Ishikawa (cell line): Measurements from ENCODE around the gene ANKRD13D.

ENCODE experiments used
- CEBPB ChIP-seq: IDR thresholded peaks from 2 replicates; pipeline ENCODE4 v1.6.1; 2012
- CREB1 ChIP-seq: IDR thresholded peaks from 2 replicates; pipeline ENCODE4 v1.6.1; 2012; ENCODE audit warnings: low read depth
- EGR1 ChIP-seq: IDR thresholded peaks from 2 replicates; pipeline ENCODE4 v1.6.1; 2012
- EP300 ChIP-seq: IDR thresholded peaks from 2 replicates; pipeline ENCODE4 v1.6.1; 2012; ENCODE audit warnings: borderline replicate concordance
- FOXM1 ChIP-seq: IDR thresholded peaks from 2 replicates; pipeline ENCODE4 v1.6.1; 2012; ENCODE audit warnings: low read depth, borderline replicate concordance
- MAX ChIP-seq: IDR thresholded peaks from 2 replicates; pipeline ENCODE4 v1.6.1; 2012
- NFIC ChIP-seq: IDR thresholded peaks from 2 replicates; pipeline ENCODE4 v1.6.1; 2012
- RAD21 ChIP-seq: IDR thresholded peaks from 2 replicates; pipeline ENCODE4 v1.6.1; 2012; ENCODE audit warnings: low read depth
- TAF1 ChIP-seq: IDR thresholded peaks from 2 replicates; pipeline ENCODE4 v1.6.1; 2012; ENCODE audit warnings: low read depth, mild to moderate bottlenecking
- TCF12 ChIP-seq: IDR thresholded peaks from 2 replicates; pipeline ENCODE4 v1.6.1; 2012; ENCODE audit warnings: low read depth
- USF1 ChIP-seq: IDR thresholded peaks from 2 replicates; pipeline ENCODE4 v1.6.1; 2012
- YY1 ChIP-seq: IDR thresholded peaks from 2 replicates; pipeline ENCODE4 v1.6.1; 2012; ENCODE audit warnings: low read depth
- ZBTB7A ChIP-seq: IDR thresholded peaks from 2 replicates; pipeline ENCODE4 v1.6.1; 2012; ENCODE audit warnings: low read depth
- TF ChIP-seq, protein P1 (sequence below): IDR thresholded peaks from 2 replicates; pipeline ENCODE4 v1.6.1; 2012; ENCODE audit warnings: low read depth, mild to moderate bottlenecking

Gene ANKRD13D

GRCh38 chr11:67309661-67310061 is 20.6 kb downstream of the ANKRD13D start:
- TF ChIP-seq CREB1 (no peak), EP300 (no peak), TAF1 (no peak), MAX (no peak), USF1 (no peak), YY1 (no peak), TCF12 (no peak), EGR1 (no peak)
- TF ChIP-seq, protein P1, sequence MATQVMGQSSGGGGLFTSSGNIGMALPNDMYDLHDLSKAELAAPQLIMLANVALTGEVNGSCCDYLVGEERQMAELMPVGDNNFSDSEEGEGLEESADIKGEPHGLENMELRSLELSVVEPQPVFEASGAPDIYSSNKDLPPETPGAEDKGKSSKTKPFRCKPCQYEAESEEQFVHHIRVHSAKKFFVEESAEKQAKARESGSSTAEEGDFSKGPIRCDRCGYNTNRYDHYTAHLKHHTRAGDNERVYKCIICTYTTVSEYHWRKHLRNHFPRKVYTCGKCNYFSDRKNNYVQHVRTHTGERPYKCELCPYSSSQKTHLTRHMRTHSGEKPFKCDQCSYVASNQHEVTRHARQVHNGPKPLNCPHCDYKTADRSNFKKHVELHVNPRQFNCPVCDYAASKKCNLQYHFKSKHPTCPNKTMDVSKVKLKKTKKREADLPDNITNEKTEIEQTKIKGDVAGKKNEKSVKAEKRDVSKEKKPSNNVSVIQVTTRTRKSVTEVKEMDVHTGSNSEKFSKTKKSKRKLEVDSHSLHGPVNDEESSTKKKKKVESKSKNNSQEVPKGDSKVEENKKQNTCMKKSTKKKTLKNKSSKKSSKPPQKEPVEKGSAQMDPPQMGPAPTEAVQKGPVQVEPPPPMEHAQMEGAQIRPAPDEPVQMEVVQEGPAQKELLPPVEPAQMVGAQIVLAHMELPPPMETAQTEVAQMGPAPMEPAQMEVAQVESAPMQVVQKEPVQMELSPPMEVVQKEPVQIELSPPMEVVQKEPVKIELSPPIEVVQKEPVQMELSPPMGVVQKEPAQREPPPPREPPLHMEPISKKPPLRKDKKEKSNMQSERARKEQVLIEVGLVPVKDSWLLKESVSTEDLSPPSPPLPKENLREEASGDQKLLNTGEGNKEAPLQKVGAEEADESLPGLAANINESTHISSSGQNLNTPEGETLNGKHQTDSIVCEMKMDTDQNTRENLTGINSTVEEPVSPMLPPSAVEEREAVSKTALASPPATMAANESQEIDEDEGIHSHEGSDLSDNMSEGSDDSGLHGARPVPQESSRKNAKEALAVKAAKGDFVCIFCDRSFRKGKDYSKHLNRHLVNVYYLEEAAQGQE: no peak

DNA sequence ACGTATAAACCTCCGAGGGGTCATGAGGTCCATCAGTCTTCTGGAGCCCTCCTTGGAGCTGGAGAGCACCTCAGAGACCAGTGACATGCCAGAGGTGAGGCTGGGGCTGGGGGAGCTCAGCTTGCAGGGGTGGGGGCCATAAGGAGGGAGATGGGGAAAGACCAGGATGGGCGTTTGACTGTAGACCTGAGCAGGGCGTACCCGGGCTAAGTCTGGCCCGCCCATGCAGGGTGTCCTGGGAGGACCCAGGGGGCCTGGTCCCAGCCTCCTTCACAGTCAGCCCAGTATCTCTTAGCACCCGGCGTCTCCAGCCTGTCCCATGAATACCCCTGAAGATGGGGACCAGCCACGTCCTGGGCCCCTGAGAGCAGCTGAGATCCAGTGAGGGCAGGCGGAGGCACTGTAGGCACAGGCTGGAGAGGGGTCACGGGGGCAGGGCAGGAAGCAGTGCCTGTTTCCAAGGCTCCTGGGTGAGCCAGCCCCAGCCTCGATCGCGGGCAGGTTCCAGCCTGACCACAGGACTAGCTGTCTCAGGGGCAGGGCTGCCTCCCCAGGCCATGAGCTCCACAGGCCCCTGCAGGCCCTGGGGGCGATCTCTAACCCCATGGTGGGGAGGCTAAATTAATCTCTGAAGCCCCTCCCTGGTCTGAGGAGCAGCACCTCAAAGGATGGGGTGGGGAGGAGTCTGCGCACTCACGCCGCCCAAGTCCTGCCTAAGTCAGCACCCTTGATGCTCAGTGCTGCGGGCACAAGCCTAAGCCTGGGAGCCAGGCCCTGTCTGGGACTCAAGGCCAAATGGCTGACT is 21.3 kb downstream of the ANKRD13D start:
- TF ChIP-seq, protein P1: no peak
- TF ChIP-seq FOXM1 (no peak), MAX (no peak)

- TF ChIP-seq TCF12: no peak
- no peak for TF ChIP-seq CEBPB
- no peak for TF ChIP-seq EGR1
- TF ChIP-seq ZBTB7A: no peak
- TF ChIP-seq RAD21: no peak
- TF ChIP-seq, protein P1: no peak
- TF ChIP-seq NFIC: no peak
- no peak for TF ChIP-seq FOXM1
- no peak for TF ChIP-seq USF1
- no peak for TF ChIP-seq YY1
- TF ChIP-seq CREB1: no peak
Measured at GRCh38 chr11:67311051-67311555, 22.0 kb downstream of the ANKRD13D start.

GRCh38 chr11:67311556-67312082 is 22.5 kb downstream of the ANKRD13D start:
- TF ChIP-seq TAF1 (no peak), NFIC (no peak)
